Sigmoid colon (tissue), 7 donors: ENCODE results near the gene AMBP. TPM values are rescaled to one million over a fixed set of nuclear protein-coding genes. Genes with fewer than 3 reads are reported as not detected.

Experiments used
- DNase-seq: peaks from one replicate; pipeline ENCODE4 v3.0.0-alpha.2; 2019
- H3K27ac ChIP-seq, 4 donors: fragments of 200-600 bp; sonication (generic); one replicate each; pipeline ENCODE4 v1.5.1; 2016 to 2019; ENCODE audit warnings: mild to moderate bottlenecking in 1 of 4
- H3K27me3 ChIP-seq, 3 donors: fragments of 200-600 bp; sonication (generic); one replicate each; pipeline ENCODE4 v1.5.1; 2019; ENCODE audit warnings: mild to moderate bottlenecking in 1 of 3
- H3K36me3 ChIP-seq, 4 donors: fragments of 200-600 bp; sonication (generic); one replicate each; pipeline ENCODE4 v1.5.1; 2016 to 2019
- H3K4me1 ChIP-seq, 4 donors: fragments of 200-600 bp; sonication (generic); one replicate each; pipeline ENCODE4 v1.5.1; 2017 to 2019
- H3K4me3 ChIP-seq, 4 donors: fragments of 200-600 bp; sonication (generic); one replicate each; pipeline ENCODE4 v1.5.1; 2017 to 2019; ENCODE audit warnings: mild to moderate bottlenecking in 2 of 4, moderate library complexity in 1 of 4
- H3K9me3 ChIP-seq, 4 donors: fragments of 200-600 bp in 3 of 4; sonication (generic) in 3 of 4; one replicate each; pipeline versions ENCODE4 v1.5.1 to v1.6.1; 2013 to 2019
- CTCF ChIP-seq, 4 experiments: fragments of 450-650 bp in 3 of 4; fragments of 200-600 bp in 1 of 4; IDR thresholded peaks; one replicate each; pipeline ENCODE4 v1.5.1; 2016 to 2019; ENCODE audit warnings: antibody characterized with exemption in 4 of 4, mild to moderate bottlenecking in 3 of 4, moderate library complexity in 2 of 4
- EP300 ChIP-seq, 4 donors: sonication (generic); formaldehyde crosslinking; IDR thresholded peaks; one replicate each; pipeline ENCODE4 v1.6.1; 2017; ENCODE audit warnings: antibody characterized with exemption in 4 of 4
- POLR2A ChIP-seq, 2 donors: fragments of 450-650 bp; IDR thresholded peaks; one replicate each; pipeline ENCODE4 v1.6.1; 2016; ENCODE audit warnings: antibody characterized with exemption in 2 of 2, mild to moderate bottlenecking in 2 of 2, moderate library complexity in 2 of 2
- POLR2AphosphoS5 ChIP-seq, 4 donors: sonication (generic); formaldehyde crosslinking; IDR thresholded peaks; one replicate each; pipeline ENCODE4 v1.6.1; 2017; ENCODE audit warnings: antibody characterized with exemption in 4 of 4
- WGBS, 2 donors: extraction: QIAGEN DNeasy Blood & Tissue Kit; methylation state at CpG; one replicate each; pipeline ENCODE4 v1.1.7; 2013; 5-methylcytosine and 5-hydroxymethylcytosine counted together
- intact Hi-C: fragments of 100-400 bp; cut with DNase I; formaldehyde crosslinking; loops from one replicate; pipeline ENCODE4 v1.15.1; 2023
- polyA plus RNA-seq, 3 donors: library from polyadenylated mRNA; stranded (reverse); fragments of 200-250 nt; gene quantifications; one replicate each; pipeline ENCODE4 v1.2.3, GENCODE V29; 2013
- total RNA-seq, 4 donors: library from RNA; depleted of rRNA; stranded (reverse); fragments of >200 nt; gene quantifications; one replicate each; pipeline ENCODE4 v1.1.0, GENCODE V29; 2016
- donor health status: healthy with polysubstance abuse.
- donor health status: Bipolar disorder and iron deficiency.
- donor health status: healthy.

Gene AMBP
- total and polyA plus RNA-seq, 7 donors, result 0.66 TPM; not detected in 6

- TF ChIP-seq EP300 (IDR thresholded peaks at IDR 0.05) (no peak), POLR2AphosphoS5 (IDR thresholded peaks at IDR 0.05) (no peak), CTCF (IDR thresholded peaks at IDR 0.05) (no peak), POLR2A (IDR thresholded peaks at IDR 0.05) (no peak)
- intact Hi-C loops, result loop anchor here (5.0 to 10.0 kb wide), 2 partner anchors 227 to 350 kb away; no protein-coding TSS in a partner anchor
- 89 to 92% methylated on average over 4 of the region's 4 CpGs for WGBS, 2 donors
- H3K27me3 ChIP-seq, result no peaks in the 10 kb centered on the region
- no peak overlapping the region for H3K27ac ChIP-seq
- DNase-seq, result peak; percentile 33
- H3K9me3 ChIP-seq, result peaks cover 0 to 6% (median 0%) of the 10 kb centered on the region in 4 donors
- H3K4me3 ChIP-seq, result no peak overlapping the region
- no peaks in the 10 kb centered on the region for H3K4me1 ChIP-seq
- peaks cover 0 to 28% (median 6%) of the 10 kb centered on the region in 4 donors for H3K36me3 ChIP-seq
These were observed 43.4 kb downstream of the AMBP start for GRCh38 chr9:114034661-114035062.

- no peak for TF ChIP-seq POLR2AphosphoS5 (IDR thresholded peaks at IDR 0.05)
- TF ChIP-seq CTCF (IDR thresholded peaks at IDR 0.05), result no peak
- no peak for TF ChIP-seq POLR2A (IDR thresholded peaks at IDR 0.05)
- TF ChIP-seq EP300 (IDR thresholded peaks at IDR 0.05), result no peak
- intact Hi-C loops, result loop anchor here (5.0 to 10.0 kb wide), 2 partner anchors 227 to 349 kb away; no protein-coding TSS in a partner anchor
- Histone ChIP-seq H3K4me3 (no peak overlapping the region), H3K27me3 (no peaks in the 10 kb centered on the region), H3K9me3 (peaks cover 0 to 6% (median 0%) of the 10 kb centered on the region in 4 donors), H3K4me1 (no peaks in the 10 kb centered on the region), H3K36me3 (peaks cover 0 to 24% (median 6%) of the 10 kb centered on the region in 4 donors), H3K27ac (no peak overlapping the region)
- DNase-seq, result peak; percentile 46
- whole genome bisulfite sequencing, 2 donors, result 95 to 97% methylated on average over 10 of the region's 10 CpGs
These were observed 43.9 kb downstream of the AMBP start for GRCh38 chr9:114034196-114034595.

- Histone ChIP-seq H3K4me1 (no peaks in the 10 kb centered on the region), H3K36me3 (peaks cover 0 to 24% (median 6%) of the 10 kb centered on the region in 4 donors), H3K27me3 (no peaks in the 10 kb centered on the region), H3K4me3 (no peak overlapping the region), H3K27ac (no peak overlapping the region), H3K9me3 (peaks cover 0 to 6% (median 0%) of the 10 kb centered on the region in 4 donors)
- TF ChIP-seq CTCF (IDR thresholded peaks at IDR 0.05) (peak in 3 of 4 experiments; percentile 18 to 46 (median 41)), POLR2AphosphoS5 (IDR thresholded peaks at IDR 0.05) (no peak)
- 70 to 74% methylated on average over 12 of the region's 12 CpGs for WGBS, 2 donors
- peak; percentile 59 for DNase-seq
- intact Hi-C loops, result loop anchor here (5.0 to 10.0 kb wide), 2 partner anchors 226 to 349 kb away; no protein-coding TSS in a partner anchor
These were observed 44.5 kb downstream of the AMBP start for GRCh38 chr9:114033397-114034103.

- peak; percentile 48 for DNase-seq
- intact Hi-C loops, result loop anchor here (5.0 to 10.0 kb wide), 2 partner anchors 225 to 347 kb away; no protein-coding TSS in a partner anchor
These were observed 45.9 kb downstream of the AMBP start for GRCh38 chr9:114031948-114032840.

More at GRCh38 chr9:114031948-114032840, 45.9 kb downstream of the AMBP start:
- Histone ChIP-seq H3K27ac (no peak overlapping the region), H3K27me3 (no peaks in the 10 kb centered on the region), H3K4me1 (no peaks in the 10 kb centered on the region), H3K9me3 (peaks cover 0 to 6% (median 0%) of the 10 kb centered on the region in 4 donors), H3K4me3 (no peak overlapping the region), H3K36me3 (peaks cover 0 to 23% (median 6%) of the 10 kb centered on the region in 4 donors)
- TF ChIP-seq POLR2A (IDR thresholded peaks at IDR 0.05) (no peak), CTCF (IDR thresholded peaks at IDR 0.05) (no peak), EP300 (IDR thresholded peaks at IDR 0.05) (no peak), POLR2AphosphoS5 (IDR thresholded peaks at IDR 0.05) (no peak)
- 92 to 96% methylated on average over 19 of the region's 19 CpGs for WGBS, 2 donors
